ENCODE data around the gene ABCG2. TPM values are rescaled to one million over a fixed set of nuclear protein-coding genes. Genes with fewer than 3 reads are reported as not detected.

ABCG2 gene
- polyA plus RNA-seq, 1 donor (not counting 4 experiments of a cell fraction or from before 2014, with no cell fraction given): 5.3 TPM

GRCh38 chr4:88040707-88041106, 117.7 kb downstream of the ABCG2 start:
- Histone ChIP-seq H3K4me1 (ENCODE audit: control insufficient read depth, extremely low read depth, insufficient read depth, low read length) (no peaks in the 10 kb centered on the region), H3K4me3 (ENCODE audit: control insufficient read depth in 2 of 3, extremely low read depth in 1 of 3, insufficient read depth in 2 of 3, low read depth in 1 of 3, low read length in 3 of 3) (no peak overlapping the region), H3K27me3 (ENCODE audit: control insufficient read depth, extremely low read depth, insufficient read depth, low read length) (no peaks in the 10 kb centered on the region), H3K4me2 (ENCODE audit: control insufficient read depth, extremely low read depth, insufficient read depth, low read depth, low read length) (no peak overlapping the region), H3K79me2 (ENCODE audit: control insufficient read depth, insufficient read depth, low read length) (no peaks in the 10 kb centered on the region), H3K27ac (ENCODE audit: control insufficient read depth, insufficient read depth, low read length) (no peak overlapping the region), H2AFZ (ENCODE audit: control insufficient read depth, low read length) (no peak overlapping the region), H3K9ac (ENCODE audit: control insufficient read depth, extremely low read depth, insufficient read depth, low read length) (no peak overlapping the region), H4K20me1 (ENCODE audit: control insufficient read depth, extremely low read depth, insufficient read depth, low read length) (no peaks in the 10 kb centered on the region), H3K9me3 (ENCODE audit: control insufficient read depth, low read depth, low read length) (no peaks in the 10 kb centered on the region), H3K9me1 (ENCODE audit: control insufficient read depth, extremely low read depth, insufficient read depth, low read length) (no peaks in the 10 kb centered on the region), H3K36me3 (ENCODE audit: control insufficient read depth in 2 of 2, extremely low read depth in 1 of 2, insufficient read depth in 2 of 2, low read length in 2 of 2) (peaks cover 17 to 19% of the 10 kb centered on the region in 2 experiments)
- DNase-seq (ENCODE audit: low read depth, low spot score) (no peak), FAIRE-seq (no peak)
- TF ChIP-seq EZH2 (IDR thresholded peaks at IDR 0.05; ENCODE audit: low read length) (no peak), CTCF (optimal IDR thresholded peaks at IDR 0.05 in 1 of 3, IDR thresholded peaks at IDR 0.05 in 1 of 3, conservative IDR thresholded peaks at IDR 0.05 in 1 of 3; ENCODE audit: extremely low read depth in 1 of 3, insufficient read depth in 2 of 3, low read length in 3 of 3) (no peak)
- dilution Hi-C loops (cut with MboI; ENCODE audit: extremely low pct_ligation_motif_present, low sequenced_read_pairs): no loop called here

Small RNA genes lying within 50 kb of the gene (small RNA-seq; reads per million reads assigned to genes)
- 0 to 0.25 (median 0) reads per million in 3 experiments for gene RNU6-818P (ENCODE audit: insufficient read length in 3 of 3, low read depth in 3 of 3, low replicate concordance in 1 of 3)
- gene RNU6ATAC31P (ENCODE audit: insufficient read length in 3 of 3, low read depth in 3 of 3, low replicate concordance in 1 of 3): 0 reads per million in 3 experiments

Other genes starting within 250 kb of the ABCG2 start
- gene SPP1, start 182.9 kb downstream of the ABCG2 start, polyA plus RNA-seq: 0.84 to 1.4 TPM (median 0.94 TPM) in 3 replicates
- 13.1 to 21.5 TPM (median 18.5 TPM) in 3 replicates for gene PKD2, start 151.0 kb downstream of the ABCG2 start, polyA plus RNA-seq
- 7.3 to 9.8 TPM (median 8.9 TPM) in 3 replicates for gene PPM1K, start 125.9 kb upstream of the ABCG2 start, polyA plus RNA-seq
- 33.9 to 36.0 TPM (median 34.1 TPM) in 3 replicates for gene HERC6, start 220.2 kb upstream of the ABCG2 start, polyA plus RNA-seq

Measured in keratinocyte (primary cell).